Colonic mucosa (tissue), 4 donors: ENCODE data around the gene BCAS3. TPM values are rescaled to one million over a fixed set of nuclear protein-coding genes. Genes with fewer than 3 reads are reported as not detected.
"Not testable (repeated sequence)": the region's sequence is repeated elsewhere in the genome, so short reads cannot be mapped to it uniquely, and the experiment has no call there.

Experiments used
- DNase-seq: peaks from one replicate; pipeline ENCODE4 v3.0.0-alpha.2; 2020
- H3K27ac ChIP-seq: fragments of 200-600 bp; one replicate; pipeline ENCODE4 v1.8.0; 2021
- H3K27me3 ChIP-seq: fragments of 200-600 bp; one replicate; pipeline ENCODE4 v1.8.0; 2021
- H3K36me3 ChIP-seq: fragments of 200-600 bp; one replicate; pipeline ENCODE4 v1.8.0; 2021
- H3K4me1 ChIP-seq: fragments of 200-600 bp; one replicate; pipeline ENCODE4 v1.8.0; 2021; ENCODE audit warnings: mild to moderate bottlenecking
- H3K4me3 ChIP-seq: fragments of 200-600 bp; one replicate; pipeline ENCODE4 v1.8.0; 2021
- H3K9ac ChIP-seq, 2 donors: one replicate each; pipeline ENCODE4 v1.7.0; 2013; ENCODE audit warnings: control low read depth in 2 of 2, low read depth in 2 of 2, low read length in 2 of 2
- H3K9me3 ChIP-seq: fragments of 200-600 bp; one replicate; pipeline ENCODE4 v1.8.0; 2021
- intact Hi-C: fragments of 100-400 bp; cut with DNase I; formaldehyde crosslinking; loops from one replicate; pipeline ENCODE4 v1.14.1; 2022
- total RNA-seq, 2 donors: library from RNA; stranded (reverse); fragmentation: NEBNext Ultra II Directional in 1 of 2; extraction: Animal tissue kit (Norgen Biotek cat#: 25700) in 1 of 2; gene quantifications; one replicate each; pipeline ENCODE4 v1.2.1, GENCODE V29; 2021
- TF ChIP-seq, protein P1 (sequence below): fragments of 200-600 bp; IDR thresholded peaks from one replicate; pipeline ENCODE4 v1.8.0; 2022; ENCODE audit warnings: antibody characterized with exemption, mild to moderate bottlenecking
- donor health status: healthy.
- donor health status: DM: no; HTN: no; CAD: no.
- donor health status: DM: no; HTN: no; CAD: no.

Gene BCAS3
- total RNA-seq, 2 donors from 2014 or later, result 11.0 to 17.8 TPM

DNA sequence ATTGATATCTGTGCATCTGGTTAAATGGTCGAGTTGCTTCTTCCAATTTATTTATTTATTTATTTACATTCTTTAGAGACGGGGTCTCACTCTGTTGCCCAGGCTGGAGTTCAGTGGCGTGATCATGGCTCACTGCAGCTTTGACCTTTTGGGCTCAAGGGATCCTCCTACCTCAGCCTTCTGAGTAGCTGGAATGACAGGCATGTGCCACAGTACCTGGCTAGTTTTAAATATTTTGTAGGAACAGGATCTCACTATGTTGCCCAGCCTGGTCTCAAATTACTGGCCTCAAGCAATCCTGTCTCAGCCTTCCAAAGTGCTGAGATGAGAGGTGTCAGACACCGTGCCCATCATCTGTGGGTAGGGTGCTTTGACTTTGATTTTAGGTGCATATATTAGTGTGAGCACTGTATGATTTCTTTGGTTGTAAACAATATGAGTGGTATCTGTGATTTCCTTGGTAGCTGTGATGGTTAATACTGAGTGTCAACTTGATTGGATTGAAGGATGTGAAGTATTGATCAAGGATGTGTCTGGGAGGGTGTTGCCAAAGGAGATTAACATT lies 90.2 kb downstream of the BCAS3 start:
- Histone ChIP-seq H3K9ac (no peak overlapping the region), H3K27ac (no peak overlapping the region), H3K36me3 (no peaks in the 10 kb centered on the region), H3K4me1 (no peaks in the 10 kb centered on the region), H3K9me3 (no peaks in the 10 kb centered on the region), H3K27me3 (no peaks in the 10 kb centered on the region), H3K4me3 (no peak overlapping the region)
- intact Hi-C loops, result no loop called here
- TF ChIP-seq, protein P1, sequence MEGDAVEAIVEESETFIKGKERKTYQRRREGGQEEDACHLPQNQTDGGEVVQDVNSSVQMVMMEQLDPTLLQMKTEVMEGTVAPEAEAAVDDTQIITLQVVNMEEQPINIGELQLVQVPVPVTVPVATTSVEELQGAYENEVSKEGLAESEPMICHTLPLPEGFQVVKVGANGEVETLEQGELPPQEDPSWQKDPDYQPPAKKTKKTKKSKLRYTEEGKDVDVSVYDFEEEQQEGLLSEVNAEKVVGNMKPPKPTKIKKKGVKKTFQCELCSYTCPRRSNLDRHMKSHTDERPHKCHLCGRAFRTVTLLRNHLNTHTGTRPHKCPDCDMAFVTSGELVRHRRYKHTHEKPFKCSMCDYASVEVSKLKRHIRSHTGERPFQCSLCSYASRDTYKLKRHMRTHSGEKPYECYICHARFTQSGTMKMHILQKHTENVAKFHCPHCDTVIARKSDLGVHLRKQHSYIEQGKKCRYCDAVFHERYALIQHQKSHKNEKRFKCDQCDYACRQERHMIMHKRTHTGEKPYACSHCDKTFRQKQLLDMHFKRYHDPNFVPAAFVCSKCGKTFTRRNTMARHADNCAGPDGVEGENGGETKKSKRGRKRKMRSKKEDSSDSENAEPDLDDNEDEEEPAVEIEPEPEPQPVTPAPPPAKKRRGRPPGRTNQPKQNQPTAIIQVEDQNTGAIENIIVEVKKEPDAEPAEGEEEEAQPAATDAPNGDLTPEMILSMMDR, result no peak
- DNase-seq, result no peak

DNA sequence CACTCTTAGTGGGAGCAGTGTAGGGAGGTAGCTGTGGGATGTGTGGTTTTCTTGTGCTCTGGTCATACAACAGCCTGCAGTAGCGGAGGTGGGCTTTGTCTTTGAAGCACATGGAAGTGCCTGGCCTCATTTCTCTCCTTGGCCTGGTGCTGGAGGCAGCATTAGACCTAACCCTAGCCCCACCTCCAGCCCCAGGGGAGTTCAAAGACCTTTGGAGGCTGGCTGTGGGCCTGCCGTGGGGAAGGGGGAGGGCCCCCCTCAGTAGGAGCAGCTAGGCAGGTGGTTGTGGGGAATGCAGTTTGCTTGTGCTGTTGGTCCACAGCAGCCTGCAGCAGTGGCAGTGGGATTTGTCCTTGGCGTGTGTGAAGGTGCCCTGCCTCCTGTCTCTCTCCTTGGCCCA lies 91.7 kb downstream of the BCAS3 start:
- no peaks in the 10 kb centered on the region for H3K4me1 ChIP-seq
- intact Hi-C loops, result no loop called here
- no peaks in the 10 kb centered on the region for H3K9me3 ChIP-seq
- no peak for DNase-seq
- no peak overlapping the region for H3K4me3 ChIP-seq
- TF ChIP-seq, protein P1, result no peak
- H3K27ac ChIP-seq, result no peak overlapping the region
- no peaks in the 10 kb centered on the region for H3K27me3 ChIP-seq
- H3K36me3 ChIP-seq, result no peaks in the 10 kb centered on the region
- H3K9ac ChIP-seq, result no peak overlapping the region

DNA sequence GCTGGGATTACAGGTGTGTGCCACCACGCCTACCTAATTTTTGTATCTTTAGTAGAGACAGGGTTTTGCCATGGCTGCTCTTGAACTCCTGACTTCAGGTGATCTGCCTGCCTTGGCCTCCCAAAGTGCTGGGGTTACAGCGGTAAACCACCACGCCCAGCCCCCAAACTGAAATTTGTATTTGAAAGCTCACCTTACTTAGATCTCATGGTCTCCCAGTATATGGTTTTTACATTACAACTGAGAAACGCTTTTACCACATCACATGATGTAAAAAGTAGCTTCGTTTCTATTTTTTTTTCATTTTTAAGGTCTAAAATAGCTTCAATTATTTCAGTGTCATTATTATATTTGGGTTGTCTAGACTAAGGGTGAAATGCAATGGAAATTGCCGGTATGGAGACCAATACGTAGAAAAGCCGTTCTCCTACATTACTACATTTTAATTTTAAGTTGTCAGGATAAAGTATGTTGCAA lies 93.3 kb downstream of the BCAS3 start:
- Histone ChIP-seq H3K9me3 (no peaks in the 10 kb centered on the region), H3K4me3 (no peak overlapping the region), H3K27ac (no peak overlapping the region), H3K9ac (no peak overlapping the region), H3K27me3 (no peaks in the 10 kb centered on the region), H3K36me3 (no peaks in the 10 kb centered on the region), H3K4me1 (no peaks in the 10 kb centered on the region)
- TF ChIP-seq, protein P1, result no peak
- intact Hi-C loops, result no loop called here
- no peak for DNase-seq

DNA sequence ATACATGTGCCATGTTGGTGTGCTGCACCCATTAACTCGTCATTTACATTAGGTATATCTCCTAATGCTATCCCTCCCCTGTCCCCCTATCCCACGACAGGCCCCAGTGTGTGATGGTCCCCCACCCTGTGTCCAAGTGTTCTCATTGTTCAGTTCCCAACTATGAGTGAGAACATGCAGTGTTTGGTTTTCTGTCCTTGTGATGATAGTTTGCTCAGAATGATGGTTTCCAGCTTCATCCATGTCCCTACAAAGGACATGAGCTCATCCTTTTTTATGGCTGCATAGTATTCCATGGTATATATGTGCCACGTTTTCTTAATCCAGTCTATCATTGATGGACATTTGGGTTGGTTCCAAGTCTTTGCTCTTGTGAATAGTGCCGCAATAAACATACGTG lies 94.0 kb downstream of the BCAS3 start:
- H3K9me3 ChIP-seq, DNase-seq, H3K9ac ChIP-seq, H3K27ac ChIP-seq, H3K4me3 ChIP-seq, H3K4me1 ChIP-seq, intact Hi-C loops, H3K36me3 ChIP-seq, H3K27me3 ChIP-seq: not testable (repeated sequence)

DNA sequence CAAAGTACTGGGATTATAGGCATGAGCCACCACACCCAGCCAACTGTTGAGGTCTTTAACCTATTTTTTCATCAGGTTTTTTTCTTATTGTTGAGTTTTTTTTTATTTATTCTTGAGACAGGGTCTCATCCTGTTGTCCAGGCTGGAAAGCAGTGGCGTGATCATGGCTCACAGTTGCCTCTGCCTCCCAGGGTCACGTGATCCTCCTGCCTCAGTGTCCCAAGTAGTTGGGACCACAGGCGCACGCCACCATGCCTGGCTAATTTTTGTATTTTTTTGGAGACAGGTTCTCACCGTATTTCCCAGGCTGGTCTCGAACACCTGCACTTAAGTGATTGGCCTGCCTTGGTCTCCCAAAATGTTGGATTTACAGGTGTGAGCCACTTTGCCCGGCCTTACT lies 95.9 kb downstream of the BCAS3 start:
- intact Hi-C loops, result no loop called here
- TF ChIP-seq, protein P1, result no peak
- H3K4me3 ChIP-seq, result no peak overlapping the region
- H3K27ac ChIP-seq, result no peak overlapping the region
- no peaks in the 10 kb centered on the region for H3K36me3 ChIP-seq
- H3K4me1 ChIP-seq, result no peaks in the 10 kb centered on the region
- H3K9ac ChIP-seq, result no peak overlapping the region
- DNase-seq, result no peak
- no peaks in the 10 kb centered on the region for H3K9me3 ChIP-seq
- H3K27me3 ChIP-seq, result no peaks in the 10 kb centered on the region

DNA sequence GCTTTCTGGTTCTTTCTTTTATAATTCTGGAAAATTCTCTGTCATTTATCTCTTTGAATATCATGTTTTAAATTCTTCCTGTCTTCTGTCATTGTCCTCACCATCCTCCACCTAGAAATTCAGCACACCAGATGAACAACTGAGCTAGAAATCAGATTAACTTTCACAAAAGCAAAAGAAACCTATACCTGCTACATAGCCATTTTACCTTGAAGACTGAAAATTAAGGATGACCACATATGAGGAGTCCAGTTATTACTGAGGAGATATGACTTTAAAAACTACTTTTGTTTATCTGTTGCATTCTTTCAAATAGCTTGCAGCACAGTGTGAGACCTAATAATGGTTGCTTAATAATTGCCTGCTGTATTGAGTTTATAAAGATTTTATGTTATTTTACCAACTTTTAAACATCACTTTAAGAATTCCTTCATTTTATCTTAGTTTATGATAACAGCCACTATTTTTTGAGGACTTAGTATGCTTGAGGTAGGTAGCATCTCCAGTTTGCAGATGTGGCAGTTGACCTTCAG lies 104.3 kb downstream of the BCAS3 start:
- Histone ChIP-seq H3K9ac (no peak overlapping the region), H3K27ac (no peak overlapping the region), H3K9me3 (no peaks in the 10 kb centered on the region), H3K36me3 (no peaks in the 10 kb centered on the region), H3K4me1 (no peaks in the 10 kb centered on the region), H3K27me3 (no peaks in the 10 kb centered on the region), H3K4me3 (no peak overlapping the region)
- DNase-seq, result no peak
- TF ChIP-seq, protein P1, result no peak
- intact Hi-C loops, result no loop called here
